ENCODE data around the gene BSND.
"Not testable (repeated sequence)": the region's sequence is repeated elsewhere in the genome, so short reads cannot be mapped to it uniquely, and the experiment has no call there.

Gene BSND

GRCh38 chr1:55018395-55018794 lies 19.7 kb downstream of the BSND start:
- no peak for DNase-seq (ENCODE audit: low spot score)

GRCh38 chr1:55021942-55022546 lies 23.3 kb downstream of the BSND start:
- peak; percentile 68 for DNase-seq (ENCODE audit: low spot score)

DNA sequence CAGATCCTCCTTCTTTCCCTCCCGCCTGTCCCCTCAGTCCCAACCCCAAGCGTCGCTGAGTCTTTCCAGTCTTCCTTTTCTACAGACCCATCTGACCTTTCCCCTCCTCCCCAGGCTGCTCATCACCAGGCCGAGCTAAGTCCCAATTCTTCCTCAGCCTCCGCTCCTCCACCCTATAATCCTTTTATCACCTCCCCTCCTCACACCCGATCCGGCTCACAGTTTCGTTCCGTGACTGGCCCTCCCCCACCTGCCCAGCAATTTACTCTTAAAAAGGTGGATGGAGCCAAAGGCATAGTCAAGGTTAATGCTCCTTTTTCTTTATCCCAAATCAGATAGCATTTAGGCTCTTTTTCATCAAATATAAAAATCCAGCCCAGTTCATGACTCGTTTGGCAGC lies 25.4 kb downstream of the BSND start:
- DNase-seq (ENCODE audit: low spot score), result not testable (repeated sequence)

GRCh38 chr1:55026682-55027081 lies 27.9 kb downstream of the BSND start:
- not testable (repeated sequence) for DNase-seq (ENCODE audit: low spot score)

DNA sequence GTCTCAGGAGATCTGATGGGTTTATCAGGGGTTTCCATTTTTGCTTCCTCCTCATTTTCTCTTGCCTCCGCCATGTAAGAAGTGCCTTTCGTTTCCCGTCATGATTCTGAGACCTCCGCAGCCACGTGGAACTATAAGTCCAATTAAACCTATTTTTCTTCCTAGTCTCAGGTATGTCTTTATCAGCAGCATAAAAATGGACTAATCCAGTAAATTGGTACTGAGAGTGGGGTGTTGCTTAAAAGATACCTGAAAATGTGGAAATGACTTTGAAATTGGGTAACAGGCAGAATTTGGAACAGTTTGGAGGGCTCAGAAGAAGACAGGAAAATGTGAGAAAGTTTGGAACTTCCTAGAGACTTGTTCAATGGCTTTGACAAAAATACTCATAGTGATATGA lies 32.4 kb downstream of the BSND start:
- not testable (repeated sequence) for DNase-seq (ENCODE audit: low spot score)

GRCh38 chr1:55033265-55033614 lies 34.5 kb downstream of the BSND start:
- DNase-seq (ENCODE audit: low spot score), result no peak

DNA sequence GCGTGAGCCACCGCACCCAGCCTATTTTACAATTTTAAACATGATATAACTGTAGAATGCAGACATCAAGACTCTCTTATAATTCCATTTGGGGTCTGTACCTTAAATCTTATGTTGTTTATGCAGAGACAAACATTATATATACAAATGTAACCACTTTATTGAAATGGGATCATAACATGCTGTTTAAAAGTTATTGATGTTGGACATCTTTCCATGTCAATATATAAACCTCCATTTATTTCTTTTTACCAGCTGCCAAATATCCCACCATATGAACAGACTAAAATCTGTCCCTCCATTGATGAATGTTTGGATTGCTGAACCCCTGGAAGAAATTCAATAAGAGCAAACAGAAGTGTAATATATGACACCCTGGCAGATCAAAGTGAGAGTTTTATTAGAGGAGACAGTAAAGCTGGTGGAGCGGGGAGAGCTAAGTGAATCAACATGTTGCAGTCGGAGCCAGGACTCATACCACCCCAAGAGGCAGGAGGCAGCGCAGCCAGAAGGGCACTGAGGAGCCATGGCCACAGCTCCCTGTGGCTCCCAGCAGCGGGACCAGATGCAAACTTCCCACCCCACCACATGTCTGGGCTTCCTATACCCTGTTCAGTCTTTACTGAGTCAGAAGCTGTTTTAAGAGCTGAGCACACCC lies 35.9 kb downstream of the BSND start:
- DNase-seq (ENCODE audit: low spot score), result no peak

DNA sequence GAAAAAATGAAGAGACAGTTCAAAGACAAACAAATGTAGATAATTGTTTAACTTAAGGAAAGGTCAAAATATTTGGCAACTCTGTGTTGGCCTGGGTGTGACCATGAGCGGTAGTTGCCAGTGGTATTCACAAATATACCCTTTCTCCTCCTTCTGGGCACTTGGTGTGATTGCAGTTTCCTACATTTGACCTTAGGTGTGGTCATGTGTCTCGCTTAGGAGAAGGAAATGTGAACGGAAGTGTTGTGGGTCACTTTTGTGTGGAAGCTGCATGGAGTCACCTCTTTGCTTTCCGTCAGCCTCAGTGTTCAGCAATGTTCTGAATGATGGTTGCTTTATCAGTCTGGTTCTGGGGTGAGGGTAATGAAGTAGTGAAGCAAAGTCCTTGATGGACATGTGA lies 37.2 kb downstream of the BSND start:
- no peak for DNase-seq (ENCODE audit: low spot score)

DNA sequence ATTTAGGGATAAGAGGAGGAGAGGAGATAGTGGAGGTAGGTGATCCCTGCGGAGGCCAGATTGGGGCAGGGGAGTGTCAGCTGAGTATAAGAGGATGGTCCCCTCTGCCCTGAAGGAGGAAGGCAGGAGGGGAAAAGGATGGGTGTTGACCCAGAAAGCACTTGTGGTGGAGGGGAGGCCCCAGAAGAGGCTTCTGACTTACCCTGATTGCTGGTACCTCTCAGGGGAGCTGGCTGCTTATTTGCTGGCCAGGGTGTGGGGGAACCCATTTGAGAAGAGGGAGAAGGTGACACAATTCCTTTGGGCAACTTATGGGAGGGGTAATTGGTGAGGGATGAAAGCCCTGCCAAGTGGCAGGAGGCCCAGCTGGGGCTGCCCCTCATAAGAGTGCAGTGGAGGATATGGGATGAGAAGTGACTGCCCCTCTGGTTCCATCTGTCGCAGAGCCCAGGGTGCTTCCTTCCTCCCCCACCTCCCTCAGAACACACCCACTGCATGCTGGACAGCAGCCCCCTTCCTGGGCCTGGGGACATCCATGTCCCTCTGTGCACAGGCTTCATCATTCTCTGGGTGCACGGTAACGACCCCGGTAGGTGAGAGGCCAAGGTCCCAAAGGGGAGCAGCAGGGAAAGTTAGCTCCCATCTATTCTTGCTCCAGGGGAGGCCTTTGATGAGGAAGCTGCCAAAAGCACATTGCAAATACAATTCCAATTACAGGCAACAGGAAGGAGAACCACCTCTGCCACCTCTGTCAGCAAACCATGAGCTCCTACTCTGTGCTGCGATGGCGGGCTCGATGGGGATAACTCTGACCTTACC lies 39.2 kb downstream of the BSND start:
- no peak for DNase-seq (ENCODE audit: low spot score)

DNA sequence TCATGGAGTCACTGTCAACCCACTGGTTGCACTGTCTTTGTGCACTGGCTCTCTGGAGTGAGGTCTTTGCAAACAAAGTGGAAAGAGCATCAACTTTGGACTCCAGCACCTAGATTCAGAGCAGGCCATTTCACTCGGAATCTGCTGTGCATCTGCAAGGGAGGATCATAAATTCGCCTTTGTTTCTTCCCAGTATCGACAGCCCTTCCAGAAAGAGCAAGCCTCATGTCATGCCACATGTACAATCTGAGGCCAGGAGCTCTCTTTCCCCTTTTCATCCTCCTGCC lies 39.8 kb downstream of the BSND start:
- no peak for DNase-seq (ENCODE audit: low spot score)

DNA sequence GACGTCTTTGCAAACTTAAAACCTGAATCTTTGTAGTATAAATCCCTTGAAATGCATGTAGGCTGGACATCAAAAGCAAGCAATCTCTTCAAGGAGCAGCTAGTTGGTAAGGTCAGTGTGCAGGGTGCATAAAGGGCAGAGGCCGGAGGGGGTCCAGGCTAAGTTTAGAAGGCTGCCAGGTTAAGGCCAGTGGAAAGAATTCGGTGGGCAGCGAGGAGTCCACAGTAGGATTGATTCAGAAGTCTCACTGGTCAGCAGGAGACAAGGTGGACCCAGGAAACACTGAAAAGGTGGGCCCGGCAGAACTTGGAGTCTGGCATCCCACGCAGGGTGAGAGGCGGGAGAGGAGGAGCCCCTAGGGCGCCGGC lies 40.2 kb downstream of the BSND start:
- no peak for DNase-seq (ENCODE audit: low spot score)

- DNase-seq (ENCODE audit: low spot score), result no peak
Measured at GRCh38 chr1:55039342-55040082, 40.8 kb downstream of the BSND start, which contains the start of gene PCSK9. PCSK9 (plus strand) TSS chr1:55039548; CDS start chr1:55039838, 290 bp downstream.

GRCh38 chr1:55040083-55040932 lies 41.6 kb downstream of the BSND start:
- no peak for DNase-seq (ENCODE audit: low spot score)

DNA sequence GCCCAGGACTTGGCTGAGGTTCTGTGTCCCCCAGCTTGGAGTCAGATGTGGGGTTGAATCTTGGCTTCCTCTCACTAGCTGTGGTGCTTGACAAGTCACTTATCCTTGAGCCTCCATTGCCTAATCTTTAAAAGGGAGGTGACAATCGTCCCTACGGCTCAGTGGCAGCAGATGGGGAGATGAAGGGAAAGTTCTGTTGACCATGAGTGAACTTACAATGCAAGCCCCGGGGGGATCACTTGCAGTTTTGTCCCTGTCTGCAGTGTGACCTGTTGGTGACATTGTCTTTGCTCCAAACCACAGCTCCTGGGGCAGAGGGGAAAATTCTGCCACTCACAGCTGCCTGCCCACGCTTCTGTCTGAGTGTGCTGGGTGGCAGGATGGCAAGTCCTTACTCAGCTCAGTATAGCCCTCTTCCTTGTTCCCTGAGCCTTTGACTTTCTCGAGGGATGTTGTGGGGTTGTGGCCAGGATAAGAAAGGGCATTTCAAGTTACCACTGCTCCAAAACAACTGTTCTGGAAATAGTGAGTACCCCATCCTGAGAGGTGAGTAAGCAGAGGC lies 42.3 kb downstream of the BSND start:
- DNase-seq (ENCODE audit: low spot score), result no peak

DNA sequence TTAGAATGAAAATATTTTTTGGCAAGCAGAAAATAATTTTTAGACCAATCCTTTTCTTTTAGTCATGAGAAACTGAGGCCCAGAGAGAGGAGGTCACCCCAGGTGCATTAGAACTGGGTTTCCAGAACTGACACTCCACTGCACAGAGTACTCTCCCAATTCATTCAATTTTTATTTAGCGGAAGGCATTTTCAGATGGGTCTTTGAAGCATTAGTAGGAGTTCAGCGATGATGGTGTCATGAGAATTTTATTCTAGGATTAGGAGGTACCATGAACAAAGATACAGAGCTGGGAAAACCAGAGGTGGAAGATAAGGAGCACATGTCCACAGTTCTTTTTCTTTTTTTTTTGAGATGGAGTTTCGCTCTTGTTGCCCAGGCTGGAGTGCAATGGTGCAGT lies 42.9 kb downstream of the BSND start:
- no peak for DNase-seq (ENCODE audit: low spot score)

GRCh38 chr1:55043011-55043410 lies 44.3 kb downstream of the BSND start:
- DNase-seq (ENCODE audit: low spot score), result no peak

- DNase-seq (ENCODE audit: low spot score), result no peak
Measured at GRCh38 chr1:55043726-55044125, 45.0 kb downstream of the BSND start.

- DNase-seq (ENCODE audit: low spot score), result no peak
Measured at GRCh38 chr1:55044617-55045397, 46.1 kb downstream of the BSND start.

- DNase-seq (ENCODE audit: low spot score), result no peak
Measured at GRCh38 chr1:55045430-55045829, 46.7 kb downstream of the BSND start.

GRCh38 chr1:55046871-55047270 lies 48.1 kb downstream of the BSND start:
- no peak for DNase-seq (ENCODE audit: low spot score)

- no peak for DNase-seq (ENCODE audit: low spot score)
Measured at GRCh38 chr1:55047611-55048010, 48.9 kb downstream of the BSND start.
